NCI-H2171 (cell line): Measurements from ENCODE around the gene LFNG.

Source experiments
- DNase-seq: peaks from one replicate; lab custom pipeline; 2025; lab: John Stamatoyannopoulos, UW

Gene LFNG

GRCh38 chr7:2503056-2503941, 16.3 kb upstream of the LFNG start:
- no peak for DNase-seq

- DNase-seq: no peak
These were observed 15.3 kb upstream of the LFNG start for GRCh38 chr7:2504128-2504888.

DNA sequence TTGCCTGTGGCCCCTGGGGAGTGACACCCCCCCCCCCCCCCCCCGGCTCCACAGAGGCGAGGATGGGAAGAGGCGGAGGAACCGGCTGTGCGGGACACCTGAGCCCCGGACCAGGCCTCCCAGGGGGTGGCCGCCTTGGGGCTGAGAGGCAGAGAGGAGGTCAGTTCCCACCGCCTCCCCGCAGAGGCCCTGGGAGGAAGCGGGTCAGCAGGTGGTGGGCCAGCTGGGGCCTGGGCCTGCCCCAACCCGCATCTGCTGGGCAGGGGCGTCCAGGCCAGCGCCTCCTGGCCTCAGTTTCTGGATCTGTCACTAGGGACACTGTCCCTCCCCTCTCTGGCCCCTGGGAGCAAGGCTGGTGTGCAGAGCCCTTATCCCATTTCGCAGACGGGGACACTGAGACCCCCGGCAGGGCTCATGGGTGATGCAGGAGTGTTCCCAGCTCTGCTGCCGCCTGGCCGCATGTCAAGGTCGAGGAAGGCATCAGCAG, 14.6 kb upstream of the LFNG start:
- DNase-seq: no peak

GRCh38 chr7:2505401-2505800, 14.2 kb upstream of the LFNG start:
- DNase-seq: no peak

DNA sequence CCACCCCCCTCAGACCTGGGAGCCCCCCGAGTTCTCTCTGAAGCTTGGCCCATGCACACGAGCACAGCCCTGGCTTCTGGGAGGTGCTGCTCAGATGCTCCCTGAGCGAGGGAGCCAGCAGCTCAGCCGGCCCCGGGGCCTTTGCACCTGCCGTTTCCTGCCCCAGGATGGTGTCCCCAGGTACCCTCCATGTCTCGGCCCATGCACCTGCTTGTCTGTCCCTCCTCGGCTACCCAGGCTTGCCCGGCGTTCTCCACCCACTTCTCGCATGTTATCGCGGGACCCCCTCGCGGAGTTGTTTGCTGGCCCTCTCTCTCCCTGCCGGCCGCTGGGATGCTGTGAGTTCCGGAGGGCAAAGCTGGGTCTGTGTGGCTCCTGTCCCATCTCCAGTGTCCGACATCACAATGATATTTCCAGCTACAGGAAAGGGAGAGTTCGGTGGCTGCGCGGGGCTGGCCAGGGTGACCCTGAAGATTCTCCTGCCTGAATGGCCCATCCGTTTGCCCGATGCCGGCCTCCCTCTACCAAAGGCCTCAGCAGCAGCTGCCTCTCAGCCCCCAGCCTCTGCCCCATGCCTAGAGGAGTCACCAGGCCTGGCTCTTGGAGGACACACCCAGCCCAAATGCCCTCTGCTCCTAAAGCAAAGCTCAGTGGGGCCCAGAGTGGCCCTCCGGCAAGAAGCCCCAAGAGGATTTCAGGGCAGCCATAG, 12.2 kb upstream of the LFNG start:
- no peak for DNase-seq

GRCh38 chr7:2507917-2508306, 11.7 kb upstream of the LFNG start:
- no peak for DNase-seq

- DNase-seq: no peak
These were observed 11.0 kb upstream of the LFNG start for GRCh38 chr7:2508327-2509215.

DNA sequence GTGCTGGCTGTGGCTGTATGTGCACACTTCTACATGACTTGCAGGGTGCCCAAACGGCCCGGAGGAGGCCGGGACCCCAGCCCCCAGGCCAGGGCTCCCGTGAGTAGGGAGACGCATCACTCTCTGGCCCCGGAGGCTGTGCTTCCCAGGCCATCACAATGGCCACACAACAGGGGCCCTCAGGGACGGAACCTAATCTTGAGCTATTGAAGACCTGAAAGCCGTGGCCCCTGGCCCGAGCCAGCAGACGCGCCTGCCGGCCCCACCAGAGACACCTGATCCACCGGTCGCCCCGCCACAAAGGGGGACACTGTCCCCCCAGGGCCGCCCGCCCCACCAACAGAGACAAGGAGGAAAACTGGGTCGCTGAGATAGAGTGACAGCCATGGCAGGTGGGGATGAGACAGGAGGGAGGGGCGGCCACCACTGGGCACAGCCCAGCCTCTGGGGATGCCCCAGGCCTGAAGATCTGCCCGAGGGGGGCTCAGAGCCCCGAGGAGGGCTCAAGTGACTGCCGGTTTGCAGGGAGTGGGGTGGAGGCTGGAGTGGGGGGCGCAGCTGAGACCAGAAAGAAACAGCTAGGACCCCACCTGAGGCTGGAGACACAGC, 10.2 kb upstream of the LFNG start:
- no peak for DNase-seq

DNA sequence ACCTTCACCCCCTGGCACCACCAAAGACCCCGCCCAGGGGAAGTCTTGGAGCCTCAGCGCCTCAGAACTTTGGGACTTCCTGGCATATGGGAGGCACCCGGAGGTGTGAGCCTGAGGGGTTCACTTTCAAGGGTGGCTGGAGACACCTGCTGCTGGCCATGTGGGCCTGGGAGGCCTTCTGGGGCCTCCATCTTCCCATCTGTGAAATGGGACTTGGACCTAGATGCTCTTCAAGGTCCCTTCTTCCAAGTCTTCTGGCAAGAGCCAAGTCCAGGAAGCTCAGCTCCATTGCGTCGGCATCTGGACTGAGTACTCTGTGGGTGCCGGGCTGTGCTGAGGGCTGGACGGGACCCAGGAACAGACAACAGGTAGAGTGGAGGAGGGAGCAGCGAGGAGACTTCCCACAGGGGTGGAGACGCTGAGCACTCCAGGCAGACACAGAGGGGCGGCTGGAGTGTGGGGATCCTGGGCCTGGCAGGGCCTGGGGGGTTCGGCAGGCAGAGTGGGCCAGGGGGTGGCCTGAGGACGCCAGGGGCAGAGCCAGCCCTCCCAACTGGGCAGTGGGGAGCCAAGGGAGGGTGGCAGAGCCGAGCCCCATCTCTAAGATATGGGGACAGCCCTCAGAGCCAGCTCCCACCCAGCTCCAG, 9.3 kb upstream of the LFNG start:
- no peak for DNase-seq

DNA sequence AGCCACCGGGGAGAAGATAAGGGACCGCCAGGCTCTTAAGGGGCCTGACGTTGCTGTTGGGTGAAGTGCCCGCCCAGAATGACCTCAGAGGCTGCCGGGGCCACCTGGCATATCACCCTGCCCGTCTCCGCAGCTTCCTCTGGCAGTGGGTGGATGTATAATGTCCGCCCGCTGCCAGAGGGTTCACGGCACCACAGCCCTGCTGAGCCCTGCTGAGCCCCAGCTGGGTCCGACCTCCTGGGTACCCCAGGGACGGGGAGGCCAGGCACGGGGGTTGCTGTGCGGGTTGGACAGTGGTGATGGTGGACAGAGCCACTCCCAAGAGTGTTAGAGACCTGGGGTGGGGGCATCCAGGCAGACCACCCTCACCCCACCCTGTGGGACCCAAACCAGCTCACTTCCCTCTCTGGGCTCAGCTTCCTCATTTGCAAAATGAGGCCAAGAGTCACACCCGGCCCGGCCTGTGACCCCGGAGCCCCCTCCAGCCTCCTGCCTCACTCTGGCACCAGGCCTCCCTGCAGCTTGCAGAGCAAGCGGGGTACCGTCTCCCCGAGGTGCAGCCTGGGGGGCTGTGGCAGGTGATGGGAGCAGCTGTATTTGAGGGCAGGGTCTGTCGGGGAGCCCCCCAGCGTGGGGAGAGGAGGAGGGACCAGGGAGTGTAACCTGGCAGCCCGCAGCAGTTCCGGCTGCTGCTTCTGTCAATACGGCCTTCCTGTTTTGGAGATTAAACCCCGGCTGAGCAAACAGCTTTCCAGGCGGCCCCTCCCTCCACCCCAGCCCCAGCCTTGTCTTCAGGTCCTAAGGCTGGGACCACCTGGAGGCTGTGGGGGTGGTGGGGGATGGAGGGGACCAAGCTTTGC, 8.4 kb upstream of the LFNG start:
- no peak for DNase-seq

DNA sequence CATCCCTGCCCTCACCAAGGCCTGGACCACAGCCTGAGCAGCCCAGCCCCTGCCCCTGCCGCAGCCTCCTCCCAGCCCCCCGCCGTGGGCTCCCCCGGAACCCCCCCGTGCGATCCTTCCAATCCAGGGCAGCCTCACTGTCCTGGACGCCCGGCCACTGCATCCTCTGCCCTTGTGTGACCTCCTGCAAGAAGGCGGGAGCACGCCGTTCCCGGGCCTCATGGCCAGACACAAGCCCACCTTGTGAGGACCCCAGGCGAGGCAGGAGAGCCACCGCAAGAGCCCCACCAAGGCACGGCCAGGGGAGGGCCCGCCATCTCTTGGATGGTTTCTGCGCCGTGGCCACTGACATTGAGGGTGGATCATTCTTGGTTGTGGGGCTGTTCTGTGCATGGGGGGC, 7.8 kb upstream of the LFNG start:
- no peak for DNase-seq

- no peak for DNase-seq
These were observed 7.4 kb upstream of the LFNG start for GRCh38 chr7:2512179-2512661.

- DNase-seq: no peak
These were observed 6.9 kb upstream of the LFNG start for GRCh38 chr7:2512713-2513112.

- no peak for DNase-seq
These were observed 5.9 kb upstream of the LFNG start for GRCh38 chr7:2513702-2514101.

- no peak for DNase-seq
These were observed 4.8 kb upstream of the LFNG start for GRCh38 chr7:2514473-2515423.

DNA sequence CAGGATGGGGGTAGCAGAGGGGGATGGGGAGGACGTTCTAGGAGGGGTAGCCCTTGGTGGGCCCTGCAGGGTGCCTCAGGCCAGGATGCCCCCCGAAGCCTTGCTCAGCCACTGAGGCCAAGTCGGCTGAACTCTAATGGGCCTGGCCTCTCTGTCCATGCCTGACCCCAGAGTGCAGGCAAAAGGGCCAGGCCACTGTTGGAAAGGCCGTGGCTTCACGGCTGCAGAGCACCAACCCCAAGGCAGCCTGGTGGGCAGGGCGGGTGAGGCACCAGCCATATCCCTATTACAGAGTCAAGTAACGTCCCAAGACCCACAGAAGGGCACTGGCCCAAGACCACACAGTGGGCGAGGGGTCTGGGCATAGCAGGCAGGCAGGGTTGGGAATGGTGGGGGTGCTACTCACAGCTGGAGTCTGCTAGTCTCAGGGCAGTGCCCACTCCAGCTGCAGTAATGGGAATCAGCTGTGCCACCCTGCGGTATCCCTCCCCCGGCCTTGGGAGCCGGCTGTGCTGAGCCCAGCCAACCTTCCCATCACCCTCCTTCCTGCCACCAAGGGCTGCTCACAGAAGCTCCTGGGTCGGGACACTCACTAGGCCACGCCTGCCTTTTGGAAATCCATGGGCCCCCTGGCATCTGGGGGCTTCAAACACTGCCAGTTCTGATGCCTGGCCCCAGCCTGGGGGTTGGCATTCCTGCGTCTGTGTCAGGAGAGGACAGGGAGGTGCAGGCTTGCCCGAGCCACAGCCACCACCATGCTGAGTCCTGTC, 4.0 kb upstream of the LFNG start:
- DNase-seq: no peak

GRCh38 chr7:2516194-2516555, 3.4 kb upstream of the LFNG start:
- DNase-seq: no peak

GRCh38 chr7:2517026-2517425, 2.5 kb upstream of the LFNG start:
- no peak for DNase-seq
